MM.1S (cell line): ENCODE results near the gene P4HA3.

ENCODE experiments used
- DNase-seq: peaks from one replicate; pipeline ENCODE4 v3.0.0-alpha.2; 2015
- H2AFZ ChIP-seq: fragments of 300-600 bp; sonication (generic); 2 replicates; pipeline ENCODE4 v1.6.0; 2016; ENCODE audit warnings: antibody characterized with exemption, low read length
- H3F3A ChIP-seq: fragments of 300-600 bp; sonication (generic); 2 replicates; pipeline ENCODE4 v1.6.1; 2016; ENCODE audit warnings: mild to moderate bottlenecking, antibody characterized with exemption, low read length, moderate library complexity, mixed read lengths; ENCODE audit not compliant: insufficient read depth
- H3K27ac ChIP-seq: fragments of 300-600 bp; sonication (generic); 2 replicates; pipeline ENCODE4 v1.5.1; 2016; ENCODE audit warnings: mild to moderate bottlenecking, low read length
- H3K27me3 ChIP-seq: fragments of 300-600 bp; sonication (generic); replicated peaks from 2 replicates; pipeline ENCODE4 v1.6.0; 2016; ENCODE audit warnings: low read length; ENCODE audit not compliant: insufficient read depth
- H3K36me3 ChIP-seq: fragments of 300-600 bp; sonication (generic); replicated peaks from 2 replicates; pipeline ENCODE4 v1.6.1; 2016; ENCODE audit warnings: mild to moderate bottlenecking, low read length, mixed read lengths; ENCODE audit not compliant: insufficient read depth
- H3K4me1 ChIP-seq: fragments of 300-600 bp; sonication (generic); 2 replicates; pipeline ENCODE4 v1.6.1; 2016; ENCODE audit warnings: low read length, mixed read lengths
- H3K4me2 ChIP-seq: fragments of 300-600 bp; sonication (generic); 2 replicates; pipeline ENCODE4 v1.6.0; 2016; ENCODE audit warnings: low read depth, low read length
- H3K4me3 ChIP-seq: fragments of 300-600 bp; sonication (generic); 2 replicates; pipeline ENCODE4 v1.5.1; 2016; ENCODE audit warnings: low read length, mixed read lengths
- H3K79me2 ChIP-seq: fragments of 300-600 bp; sonication (generic); 2 replicates; pipeline ENCODE4 v1.6.1; 2016; ENCODE audit warnings: mixed run types, low read length, mixed read lengths
- H3K9ac ChIP-seq: fragments of 300-600 bp; sonication (generic); 2 replicates; pipeline ENCODE4 v1.6.1; 2016; ENCODE audit warnings: low read length, mixed read lengths
- H3K9me2 ChIP-seq: fragments of 300-600 bp; sonication (generic); replicated peaks from 2 replicates; pipeline ENCODE4 v1.6.1; 2016; ENCODE audit warnings: mild to moderate bottlenecking, low read length, mixed read lengths; ENCODE audit not compliant: insufficient read depth
- H3K9me3 ChIP-seq: fragments of 300-600 bp; sonication (generic); replicated peaks from 2 replicates; pipeline ENCODE4 v1.6.1; 2016; ENCODE audit warnings: mild to moderate bottlenecking, low read length, mixed read lengths; ENCODE audit not compliant: insufficient read depth
- H4K20me1 ChIP-seq: fragments of 300-600 bp; sonication (generic); 2 replicates; pipeline ENCODE4 v1.6.1; 2016; ENCODE audit warnings: mild to moderate bottlenecking, low read length, moderate library complexity, mixed read lengths; ENCODE audit not compliant: insufficient read depth
- EZH2 ChIP-seq: fragments of 300-600 bp; sonication (generic); optimal IDR thresholded peaks from 2 replicates; pipeline ENCODE3; 2017; ENCODE audit warnings: low read depth, mild to moderate bottlenecking, antibody characterized with exemption, low read length, mixed read lengths
- EZH2phosphoT487 ChIP-seq: fragments of 300-600 bp; sonication (generic); IDR thresholded peaks from 2 replicates; pipeline ENCODE4 v1.6.1; 2018; ENCODE audit warnings: antibody characterized with exemption, low read length
- TF ChIP-seq, protein P1 (sequence below): fragments of 300-600 bp; sonication (generic); IDR thresholded peaks from 2 replicates; pipeline ENCODE4 v1.5.1; 2016; ENCODE audit warnings: antibody characterized with exemption, low read length, mixed read lengths

P4HA3 gene

DNA sequence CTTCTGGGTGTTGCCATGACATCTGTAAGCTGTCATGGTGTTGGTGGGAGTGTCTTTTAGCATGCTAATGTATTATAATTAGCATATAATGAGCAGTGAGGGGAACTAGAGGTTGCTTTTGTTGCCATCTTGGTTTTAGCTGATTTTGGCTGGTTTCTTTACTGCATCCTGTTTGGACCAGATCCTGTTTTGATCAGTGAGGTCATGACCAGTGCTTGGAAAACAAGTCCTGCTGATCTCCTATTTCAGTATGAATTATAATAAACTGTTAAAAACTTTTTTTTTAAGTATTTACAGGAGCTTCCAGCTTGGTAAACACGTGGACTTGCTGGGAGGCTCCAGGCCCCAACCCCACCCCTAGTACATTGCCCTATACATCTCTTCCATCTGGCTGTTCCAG lies 30.5 kb upstream of the P4HA3 start:
- no peak overlapping the region for H3K4me3 ChIP-seq
- no peaks in the 10 kb centered on the region for H3K9me2 ChIP-seq
- no peak overlapping the region for H2AFZ ChIP-seq
- H3K27me3 ChIP-seq: no peaks in the 10 kb centered on the region
- TF ChIP-seq EZH2 (no peak), EZH2phosphoT487 (no peak)
- TF ChIP-seq, protein P1, sequence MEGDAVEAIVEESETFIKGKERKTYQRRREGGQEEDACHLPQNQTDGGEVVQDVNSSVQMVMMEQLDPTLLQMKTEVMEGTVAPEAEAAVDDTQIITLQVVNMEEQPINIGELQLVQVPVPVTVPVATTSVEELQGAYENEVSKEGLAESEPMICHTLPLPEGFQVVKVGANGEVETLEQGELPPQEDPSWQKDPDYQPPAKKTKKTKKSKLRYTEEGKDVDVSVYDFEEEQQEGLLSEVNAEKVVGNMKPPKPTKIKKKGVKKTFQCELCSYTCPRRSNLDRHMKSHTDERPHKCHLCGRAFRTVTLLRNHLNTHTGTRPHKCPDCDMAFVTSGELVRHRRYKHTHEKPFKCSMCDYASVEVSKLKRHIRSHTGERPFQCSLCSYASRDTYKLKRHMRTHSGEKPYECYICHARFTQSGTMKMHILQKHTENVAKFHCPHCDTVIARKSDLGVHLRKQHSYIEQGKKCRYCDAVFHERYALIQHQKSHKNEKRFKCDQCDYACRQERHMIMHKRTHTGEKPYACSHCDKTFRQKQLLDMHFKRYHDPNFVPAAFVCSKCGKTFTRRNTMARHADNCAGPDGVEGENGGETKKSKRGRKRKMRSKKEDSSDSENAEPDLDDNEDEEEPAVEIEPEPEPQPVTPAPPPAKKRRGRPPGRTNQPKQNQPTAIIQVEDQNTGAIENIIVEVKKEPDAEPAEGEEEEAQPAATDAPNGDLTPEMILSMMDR: no peak
- H3K36me3 ChIP-seq: no peaks in the 10 kb centered on the region
- no peaks in the 10 kb centered on the region for H3K79me2 ChIP-seq
- no peak for DNase-seq
- no peak overlapping the region for H3K9ac ChIP-seq
- no peaks in the 10 kb centered on the region for H4K20me1 ChIP-seq
- peaks cover 5% of the 10 kb centered on the region; the same call in 1 of the 2 replicates for H3F3A ChIP-seq
- H3K27ac ChIP-seq: no peak overlapping the region
- H3K4me2 ChIP-seq: no peak overlapping the region
- peaks cover 17% of the 10 kb centered on the region for H3K4me1 ChIP-seq
- H3K9me3 ChIP-seq: no peaks in the 10 kb centered on the region

DNA sequence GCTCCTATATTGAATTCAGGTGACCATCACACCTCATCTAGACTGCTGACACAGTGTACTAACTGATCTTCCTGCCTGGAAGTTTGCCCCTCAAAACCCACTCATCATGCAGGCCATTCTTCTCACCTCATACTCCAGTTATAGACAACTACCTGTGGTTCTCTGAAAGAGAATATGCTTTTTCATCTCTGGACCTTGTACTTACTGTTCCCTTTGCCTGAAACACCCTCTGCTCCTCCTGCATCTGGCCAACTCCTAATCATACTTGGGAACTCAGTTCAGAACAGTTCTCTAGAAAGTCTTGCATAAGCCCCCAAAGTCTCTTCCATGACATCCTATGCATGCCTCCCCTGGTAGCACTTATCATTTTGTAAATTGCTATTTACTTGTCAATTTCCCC lies 28.2 kb upstream of the P4HA3 start:
- no peaks in the 10 kb centered on the region for H3K27me3 ChIP-seq
- peaks cover 17% of the 10 kb centered on the region for H3K4me1 ChIP-seq
- DNase-seq: no peak
- no peaks in the 10 kb centered on the region for H3K79me2 ChIP-seq
- no peaks in the 10 kb centered on the region for H3K9me3 ChIP-seq
- no peak overlapping the region for H3K4me2 ChIP-seq
- TF ChIP-seq EZH2 (no peak), EZH2phosphoT487 (no peak)
- TF ChIP-seq, protein P1: no peak
- H3K36me3 ChIP-seq: no peaks in the 10 kb centered on the region
- H3F3A ChIP-seq: peaks cover 5% of the 10 kb centered on the region; the same call in 1 of the 2 replicates
- H3K9ac ChIP-seq: no peak overlapping the region
- no peak overlapping the region for H2AFZ ChIP-seq
- H3K4me3 ChIP-seq: no peak overlapping the region
- no peaks in the 10 kb centered on the region for H3K9me2 ChIP-seq
- H4K20me1 ChIP-seq: no peaks in the 10 kb centered on the region
- no peak overlapping the region for H3K27ac ChIP-seq

DNA sequence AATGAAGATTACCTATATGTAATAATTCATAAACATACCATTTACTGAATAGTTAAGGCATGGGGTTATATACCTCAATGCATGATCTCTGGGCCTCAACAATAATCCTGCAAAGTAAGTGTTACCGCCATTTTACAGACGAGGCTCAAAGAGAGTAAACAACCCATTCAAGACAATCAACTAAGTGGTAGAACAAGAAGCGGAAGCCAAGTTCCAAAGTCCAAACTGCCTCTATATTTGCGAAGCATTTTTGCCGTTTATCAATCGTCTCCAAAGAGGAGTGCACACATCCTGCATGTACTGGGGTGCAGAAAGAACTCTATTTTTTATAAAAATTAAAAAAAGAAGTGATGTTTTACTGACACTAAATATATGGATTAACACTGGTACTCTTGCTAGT lies 27.5 kb upstream of the P4HA3 start:
- H3K9me2 ChIP-seq: no peaks in the 10 kb centered on the region
- no peak overlapping the region for H3K9ac ChIP-seq
- H3K4me1 ChIP-seq: peaks cover 17% of the 10 kb centered on the region
- H3K4me2 ChIP-seq: no peak overlapping the region
- H3K9me3 ChIP-seq: no peaks in the 10 kb centered on the region
- peaks cover 5% of the 10 kb centered on the region; the same call in 1 of the 2 replicates for H3F3A ChIP-seq
- H3K79me2 ChIP-seq: no peaks in the 10 kb centered on the region
- H3K27me3 ChIP-seq: no peaks in the 10 kb centered on the region
- H3K36me3 ChIP-seq: no peaks in the 10 kb centered on the region
- TF ChIP-seq, protein P1: no peak
- TF ChIP-seq EZH2phosphoT487: no peak
- no peak for TF ChIP-seq EZH2
- no peak overlapping the region for H3K4me3 ChIP-seq
- H2AFZ ChIP-seq: no peak overlapping the region
- no peak for DNase-seq
- no peak overlapping the region for H3K27ac ChIP-seq
- H4K20me1 ChIP-seq: no peaks in the 10 kb centered on the region
